ENCODE results near the gene MMD.

The MMD gene

GRCh38 chr17:55347341-55347740, 74.3 kb downstream of the MMD start:
- DNase-seq (ENCODE audit: low read depth, low spot score), result no peak
- in situ Hi-C loops (cut with HindIII; ENCODE audit: low sequenced_read_pairs), result no loop called here
- TF ChIP-seq CTCF (IDR thresholded peaks at IDR 0.05; ENCODE audit: low read depth, low read length), result no peak
- no peak overlapping the region for H3K4me3 ChIP-seq (ENCODE audit: low read depth, low read length)

GRCh38 chr17:55346658-55347057, 75.0 kb downstream of the MMD start:
- no peak for TF ChIP-seq CTCF (IDR thresholded peaks at IDR 0.05; ENCODE audit: low read depth, low read length)
- in situ Hi-C loops (cut with HindIII; ENCODE audit: low sequenced_read_pairs), result no loop called here
- no peak overlapping the region for H3K4me3 ChIP-seq (ENCODE audit: low read depth, low read length)
- DNase-seq (ENCODE audit: low read depth, low spot score), result no peak

GRCh38 chr17:55345132-55345531, 76.5 kb downstream of the MMD start:
- no peak for TF ChIP-seq CTCF (IDR thresholded peaks at IDR 0.05; ENCODE audit: low read depth, low read length)
- no peak for DNase-seq (ENCODE audit: low read depth, low spot score)
- in situ Hi-C loops (cut with HindIII; ENCODE audit: low sequenced_read_pairs), result no loop called here
- H3K4me3 ChIP-seq (ENCODE audit: low read depth, low read length), result no peak overlapping the region

- in situ Hi-C loops (cut with HindIII; ENCODE audit: low sequenced_read_pairs), result no loop called here
- DNase-seq (ENCODE audit: low read depth, low spot score), result no peak
- no peak overlapping the region for H3K4me3 ChIP-seq (ENCODE audit: low read depth, low read length)
- TF ChIP-seq CTCF (IDR thresholded peaks at IDR 0.05; ENCODE audit: low read depth, low read length), result no peak
These were observed 77.1 kb downstream of the MMD start for GRCh38 chr17:55344514-55344997.

- H3K4me3 ChIP-seq (ENCODE audit: low read depth, low read length), result no peak overlapping the region
- no peak for DNase-seq (ENCODE audit: low read depth, low spot score)
- in situ Hi-C loops (cut with HindIII; ENCODE audit: low sequenced_read_pairs), result no loop called here
- no peak for TF ChIP-seq CTCF (IDR thresholded peaks at IDR 0.05; ENCODE audit: low read depth, low read length)
These were observed 77.6 kb downstream of the MMD start for GRCh38 chr17:55343900-55344513.

GRCh38 chr17:55342800-55343585, 78.6 kb downstream of the MMD start:
- no peak for TF ChIP-seq CTCF (IDR thresholded peaks at IDR 0.05; ENCODE audit: low read depth, low read length)
- in situ Hi-C loops (cut with HindIII; ENCODE audit: low sequenced_read_pairs), result no loop called here
- H3K4me3 ChIP-seq (ENCODE audit: low read depth, low read length), result no peak overlapping the region
- no peak for DNase-seq (ENCODE audit: low read depth, low spot score)
